GM19023 (cell line): ENCODE data around the gene NRXN3.

Experiments
- ATAC-seq: cut with Tn5 transposase; IDR thresholded peaks from one replicate; pipeline ENCODE4 v1.9.1; 2021; ENCODE audit warnings: mild to moderate bottlenecking, moderate library complexity; ENCODE audit not compliant: unreplicated experiment

NRXN3 gene

GRCh38 chr14:78863143-78863542 is 693.0 kb downstream of the NRXN3 start:
- ATAC-seq: no peak

GRCh38 chr14:78872837-78873236 is 702.7 kb downstream of the NRXN3 start:
- no peak for ATAC-seq

- ATAC-seq: no peak
Observed at GRCh38 chr14:78873581-78873980, 703.4 kb downstream of the NRXN3 start.

- no peak for ATAC-seq
Observed at GRCh38 chr14:78875049-78875448, 704.9 kb downstream of the NRXN3 start.

- ATAC-seq: no peak
Observed at GRCh38 chr14:78885884-78886283, 715.7 kb downstream of the NRXN3 start.

GRCh38 chr14:78897443-78897842 is 727.3 kb downstream of the NRXN3 start:
- no peak for ATAC-seq

- ATAC-seq: no peak
Observed at GRCh38 chr14:78902010-78902623, 731.9 kb downstream of the NRXN3 start.

GRCh38 chr14:78904094-78904493 is 733.9 kb downstream of the NRXN3 start:
- no peak for ATAC-seq

GRCh38 chr14:78917462-78917861 is 747.3 kb downstream of the NRXN3 start:
- no peak for ATAC-seq

- no peak for ATAC-seq
Observed at GRCh38 chr14:78921856-78922255, 751.7 kb downstream of the NRXN3 start.

- ATAC-seq: no peak
Observed at GRCh38 chr14:78927261-78927660, 757.1 kb downstream of the NRXN3 start.

- no peak for ATAC-seq
Observed at GRCh38 chr14:78933166-78933565, 763.0 kb downstream of the NRXN3 start.

- no peak for ATAC-seq
Observed at GRCh38 chr14:78933948-78934524, 763.9 kb downstream of the NRXN3 start.

- no peak for ATAC-seq
Observed at GRCh38 chr14:78946949-78947348, 776.8 kb downstream of the NRXN3 start.

GRCh38 chr14:78947681-78948080 is 777.5 kb downstream of the NRXN3 start:
- ATAC-seq: no peak

GRCh38 chr14:78950649-78951048 is 780.5 kb downstream of the NRXN3 start:
- ATAC-seq: no peak

- no peak for ATAC-seq
Observed at GRCh38 chr14:78951602-78952001, 781.4 kb downstream of the NRXN3 start.

- ATAC-seq: peak; percentile 80
Observed at GRCh38 chr14:78959674-78960264, 789.6 kb downstream of the NRXN3 start.

GRCh38 chr14:78967111-78967809 is 797.1 kb downstream of the NRXN3 start:
- ATAC-seq: no peak

- no peak for ATAC-seq
Observed at GRCh38 chr14:78968265-78968664, 798.1 kb downstream of the NRXN3 start.

- no peak for ATAC-seq
Observed at GRCh38 chr14:78970677-78971076, 800.5 kb downstream of the NRXN3 start.

- no peak for ATAC-seq
Observed at GRCh38 chr14:78972440-78972839, 802.3 kb downstream of the NRXN3 start.
